ENCODE measurements around the gene C16orf96. TPM values are rescaled to one million over a fixed set of nuclear protein-coding genes. Genes with fewer than 3 reads are reported as not detected.
A peak's percentile ranks its signal among the peaks of the same experiment; 100 is the strongest.

Gene C16orf96
- total and polyA plus RNA-seq, 10 donors = 0.06 to 0.33 (median 0.21) TPM

DNA sequence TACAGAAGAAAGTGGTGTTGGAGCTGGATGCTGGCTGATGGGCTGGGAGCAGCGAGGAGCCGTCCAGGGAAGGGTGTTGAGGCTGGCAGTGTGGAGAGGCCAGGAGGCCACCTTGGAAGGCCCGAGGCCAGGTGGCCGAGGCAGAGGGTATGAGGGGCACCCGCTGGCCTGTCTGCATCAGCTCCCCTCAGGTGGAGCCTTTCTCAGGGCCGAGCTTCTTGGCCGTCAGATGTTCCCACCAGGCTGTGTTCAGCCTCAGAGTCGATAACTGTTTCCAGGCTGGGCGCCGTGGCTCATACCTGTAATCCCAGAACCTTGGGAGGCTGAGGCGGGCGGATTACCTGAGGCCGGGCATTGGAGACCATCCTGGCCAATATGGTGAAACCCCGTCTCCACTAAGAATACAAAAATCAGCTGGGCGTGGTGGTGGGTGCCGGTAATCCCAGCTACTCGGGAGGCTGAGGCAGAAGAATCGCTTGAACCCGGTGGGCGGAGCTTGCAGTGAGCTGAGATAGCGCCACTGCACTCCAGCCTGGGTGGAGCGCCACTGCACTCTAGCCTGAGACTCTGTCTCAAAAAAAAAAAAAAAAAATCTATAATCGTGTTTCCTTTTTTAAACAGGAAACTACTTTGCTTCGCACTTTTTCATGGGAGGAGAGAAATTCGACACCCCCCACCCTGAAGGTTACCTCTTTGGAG is 93.8 kb downstream of the C16orf96 start:
- H3K27ac ChIP-seq = peak overlapping the region in 6 of 8 donors; percentile 32 to 83 (median 60)
- intact Hi-C loops (cut with DNase I; ENCODE audit: low total_unique reads) = no loop called here
- peaks cover 0 to 75% (median 31%) of the 10 kb centered on the region in 6 donors for H3K4me1 ChIP-seq
- TF ChIP-seq POLR2A (IDR thresholded peaks at IDR 0.05) (no peak), POLR2AphosphoS5 (IDR thresholded peaks at IDR 0.05) (no peak)
- TF ChIP-seq, protein P1, sequence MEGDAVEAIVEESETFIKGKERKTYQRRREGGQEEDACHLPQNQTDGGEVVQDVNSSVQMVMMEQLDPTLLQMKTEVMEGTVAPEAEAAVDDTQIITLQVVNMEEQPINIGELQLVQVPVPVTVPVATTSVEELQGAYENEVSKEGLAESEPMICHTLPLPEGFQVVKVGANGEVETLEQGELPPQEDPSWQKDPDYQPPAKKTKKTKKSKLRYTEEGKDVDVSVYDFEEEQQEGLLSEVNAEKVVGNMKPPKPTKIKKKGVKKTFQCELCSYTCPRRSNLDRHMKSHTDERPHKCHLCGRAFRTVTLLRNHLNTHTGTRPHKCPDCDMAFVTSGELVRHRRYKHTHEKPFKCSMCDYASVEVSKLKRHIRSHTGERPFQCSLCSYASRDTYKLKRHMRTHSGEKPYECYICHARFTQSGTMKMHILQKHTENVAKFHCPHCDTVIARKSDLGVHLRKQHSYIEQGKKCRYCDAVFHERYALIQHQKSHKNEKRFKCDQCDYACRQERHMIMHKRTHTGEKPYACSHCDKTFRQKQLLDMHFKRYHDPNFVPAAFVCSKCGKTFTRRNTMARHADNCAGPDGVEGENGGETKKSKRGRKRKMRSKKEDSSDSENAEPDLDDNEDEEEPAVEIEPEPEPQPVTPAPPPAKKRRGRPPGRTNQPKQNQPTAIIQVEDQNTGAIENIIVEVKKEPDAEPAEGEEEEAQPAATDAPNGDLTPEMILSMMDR (IDR thresholded peaks at IDR 0.05 in 8 of 11, conservative IDR thresholded peaks at IDR 0.05 in 3 of 11) = no peak
- 81 to 85% (median 83%) methylated on average over 25 of the region's 25 CpGs for WGBS, 5 donors
- H3K4me3 ChIP-seq = no peak overlapping the region
- no peak for DNase-seq
- H3K36me3 ChIP-seq = peaks cover 0 to 88% (median 36%) of the 10 kb centered on the region in 6 donors
- no peaks in the 10 kb centered on the region for H3K9me3 ChIP-seq
- no peaks in the 10 kb centered on the region for H3K27me3 ChIP-seq (replicated peaks in 1 of 7)

Small RNAs within 50 kb of the gene (small RNA-seq; reads per million reads assigned to genes)
- 0 reads per million in 4 donors for gene RN7SL850P

Other genes with a start within 250 kb of the C16orf96 start
- gene GLIS2, start 240.3 kb upstream of the C16orf96 start, total RNA-seq = 1 to 10 TPM; 1.8 to 8.4 (median 4.8) TPM
- gene GLIS2, start 240.3 kb upstream of the C16orf96 start, polyA plus RNA-seq = 1 to 10 TPM in 2 of 3 donors, under 1 TPM in 1; 0.89 to 2.5 (median 2.0) TPM
- 10 to 100 TPM; 26.7 to 45.9 (median 30.1) TPM for gene PAM16, start 205.0 kb upstream of the C16orf96 start, total RNA-seq
- 10 to 100 TPM; 65.5 to 88.8 (median 84.8) TPM for gene PAM16, start 205.0 kb upstream of the C16orf96 start, polyA plus RNA-seq
- gene VASN, start 184.5 kb upstream of the C16orf96 start, total RNA-seq = 10 to 100 TPM in 5 of 7 donors, 1 to 10 TPM in 2; 7.4 to 24.9 (median 15.6) TPM
- gene VASN, start 184.5 kb upstream of the C16orf96 start, polyA plus RNA-seq = 1 to 10 TPM; 2.0 to 6.3 (median 5.2) TPM
- 100 to 1,000 TPM in 6 of 7 donors, 10 to 100 TPM in 1; 89.9 to 177 (median 149) TPM for gene CORO7, start 139.7 kb upstream of the C16orf96 start, total RNA-seq
- 10 to 100 TPM; 29.7 to 70.6 (median 50.5) TPM for gene CORO7, start 139.7 kb upstream of the C16orf96 start, polyA plus RNA-seq
- 10 to 100 TPM; 30.0 to 47.6 (median 35.5) TPM for gene DNAJA3, start 130.5 kb upstream of the C16orf96 start, total RNA-seq
- 10 to 100 TPM; 16.9 to 36.7 (median 20.7) TPM for gene DNAJA3, start 130.5 kb upstream of the C16orf96 start, polyA plus RNA-seq
- gene NMRAL1, start 81.7 kb upstream of the C16orf96 start, total RNA-seq = 10 to 100 TPM; 26.3 to 49.0 (median 40.6) TPM
- 10 to 100 TPM; 40.1 to 58.6 (median 44.9) TPM for gene NMRAL1, start 81.7 kb upstream of the C16orf96 start, polyA plus RNA-seq
- 10 to 100 TPM; 34.6 to 73.8 (median 59.0) TPM for gene HMOX2, start 79.9 kb upstream of the C16orf96 start, total RNA-seq
- gene HMOX2, start 79.9 kb upstream of the C16orf96 start, polyA plus RNA-seq = 10 to 100 TPM; 26.6 to 48.0 (median 44.0) TPM
- 10 to 100 TPM; 17.8 to 26.9 (median 21.8) TPM for gene CDIP1, start 17.6 kb upstream of the C16orf96 start, total RNA-seq
- 10 to 100 TPM in 2 of 3 donors, 1 to 10 TPM in 1; 9.6 to 13.8 (median 12.1) TPM for gene CDIP1, start 17.6 kb upstream of the C16orf96 start, polyA plus RNA-seq
- gene UBALD1, start 58.5 kb downstream of the C16orf96 start, total RNA-seq = 10 to 100 TPM; 10.0 to 29.2 (median 20.2) TPM
- gene UBALD1, start 58.5 kb downstream of the C16orf96 start, polyA plus RNA-seq = 10 to 100 TPM; 12.6 to 33.6 (median 13.6) TPM
- 100 to 1,000 TPM in 1 of 7 donors, 10 to 100 TPM in 6; 65.6 to 132 (median 83.6) TPM for gene MGRN1, start 68.5 kb downstream of the C16orf96 start, total RNA-seq
- 10 to 100 TPM in 1 of 3 donors, 1 to 10 TPM in 2; 7.6 to 26.9 (median 8.8) TPM for gene MGRN1, start 68.5 kb downstream of the C16orf96 start, polyA plus RNA-seq
- gene NUDT16L1, start 137.2 kb downstream of the C16orf96 start, total RNA-seq = 10 to 100 TPM; 26.2 to 37.4 (median 27.6) TPM
- gene NUDT16L1, start 137.2 kb downstream of the C16orf96 start, polyA plus RNA-seq = 10 to 100 TPM; 29.0 to 47.2 (median 38.8) TPM
- gene ANKS3, start 177.9 kb downstream of the C16orf96 start, total RNA-seq = 10 to 100 TPM; 12.5 to 27.6 (median 21.8) TPM
- 10 to 100 TPM; 15.3 to 29.5 (median 26.2) TPM for gene ANKS3, start 177.9 kb downstream of the C16orf96 start, polyA plus RNA-seq
- 1 to 10 TPM in 1 of 7 donors, under 1 TPM in 3, not detected in 3; 0.57 to 1.2 (median 0.74) TPM for gene DNAAF8, start 178.2 kb downstream of the C16orf96 start, total RNA-seq
- gene DNAAF8, start 178.2 kb downstream of the C16orf96 start, polyA plus RNA-seq = under 1 TPM; 0.17 to 0.35 (median 0.30) TPM
- 10 to 100 TPM; 12.0 to 32.3 (median 22.2) TPM for gene ZNF500, start 210.8 kb downstream of the C16orf96 start, total RNA-seq
- 10 to 100 TPM in 1 of 3 donors, 1 to 10 TPM in 2; 2.5 to 19.0 (median 3.5) TPM for gene ZNF500, start 210.8 kb downstream of the C16orf96 start, polyA plus RNA-seq
- not detected for gene SEPTIN12, start 232.0 kb downstream of the C16orf96 start, total RNA-seq
- gene SEPTIN12, start 232.0 kb downstream of the C16orf96 start, polyA plus RNA-seq = under 1 TPM in 1 of 3 donors, not detected in 2; 0.37 TPM
- gene SMIM22, start 239.0 kb downstream of the C16orf96 start, total RNA-seq = not detected
- gene SMIM22, start 239.0 kb downstream of the C16orf96 start, polyA plus RNA-seq = not detected
- gene ROGDI, start 246.3 kb downstream of the C16orf96 start, total RNA-seq = 10 to 100 TPM; 25.5 to 41.4 (median 31.5) TPM
- gene ROGDI, start 246.3 kb downstream of the C16orf96 start, polyA plus RNA-seq = 10 to 100 TPM; 24.6 to 47.5 (median 41.6) TPM

Measured in spleen (tissue), 11 donors.